CD4-positive, alpha-beta T cell treated with Interleukin-4 for 4 hours (primary cell): ENCODE measurements around the gene RHBDF1.
A peak's percentile ranks its signal among the peaks of the same experiment; 100 is the strongest.
"Not testable (repeated sequence)": the region's sequence is repeated elsewhere in the genome, so short reads cannot be mapped to it uniquely, and the experiment has no call there.

Source experiments
- DNase-seq: peaks from one replicate; pipeline ENCODE4 v3.0.0-alpha.2; 2020

RHBDF1 gene

DNA sequence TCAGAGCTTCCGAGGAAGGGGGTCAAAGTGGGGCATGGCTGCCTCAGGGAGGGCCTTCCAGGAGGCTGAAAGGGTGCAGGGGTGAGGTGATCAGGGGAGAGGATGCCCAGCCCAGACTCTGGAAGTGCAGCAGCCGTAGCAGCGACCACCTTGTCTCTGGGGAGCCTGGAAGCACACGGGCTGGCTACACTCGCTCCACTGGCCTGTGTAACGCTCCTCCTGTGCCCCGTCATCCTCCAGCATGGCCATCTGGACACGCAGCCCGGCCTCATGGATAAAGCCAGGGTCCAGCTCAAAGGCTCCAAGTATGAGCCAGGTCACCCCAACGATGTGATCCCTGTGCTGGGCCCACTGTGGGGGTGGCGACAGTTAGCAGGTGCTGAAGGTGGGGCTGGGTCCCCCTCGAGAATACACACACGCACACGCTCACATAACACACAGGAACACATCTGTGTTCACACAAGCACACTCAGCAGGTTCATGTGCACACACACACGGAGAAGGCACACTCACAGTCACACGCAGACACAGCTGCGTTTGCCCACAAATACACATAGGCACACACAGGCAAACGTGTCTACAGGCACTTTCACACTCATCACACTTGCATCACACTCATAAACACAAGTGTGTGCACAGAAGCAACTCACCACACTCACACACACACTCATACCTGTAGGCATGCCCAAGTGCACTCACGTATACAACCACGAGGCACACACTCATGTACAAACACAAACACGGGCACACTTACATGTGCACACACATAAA is 38.4 kb downstream of the RHBDF1 start:
- no peak for DNase-seq

DNA sequence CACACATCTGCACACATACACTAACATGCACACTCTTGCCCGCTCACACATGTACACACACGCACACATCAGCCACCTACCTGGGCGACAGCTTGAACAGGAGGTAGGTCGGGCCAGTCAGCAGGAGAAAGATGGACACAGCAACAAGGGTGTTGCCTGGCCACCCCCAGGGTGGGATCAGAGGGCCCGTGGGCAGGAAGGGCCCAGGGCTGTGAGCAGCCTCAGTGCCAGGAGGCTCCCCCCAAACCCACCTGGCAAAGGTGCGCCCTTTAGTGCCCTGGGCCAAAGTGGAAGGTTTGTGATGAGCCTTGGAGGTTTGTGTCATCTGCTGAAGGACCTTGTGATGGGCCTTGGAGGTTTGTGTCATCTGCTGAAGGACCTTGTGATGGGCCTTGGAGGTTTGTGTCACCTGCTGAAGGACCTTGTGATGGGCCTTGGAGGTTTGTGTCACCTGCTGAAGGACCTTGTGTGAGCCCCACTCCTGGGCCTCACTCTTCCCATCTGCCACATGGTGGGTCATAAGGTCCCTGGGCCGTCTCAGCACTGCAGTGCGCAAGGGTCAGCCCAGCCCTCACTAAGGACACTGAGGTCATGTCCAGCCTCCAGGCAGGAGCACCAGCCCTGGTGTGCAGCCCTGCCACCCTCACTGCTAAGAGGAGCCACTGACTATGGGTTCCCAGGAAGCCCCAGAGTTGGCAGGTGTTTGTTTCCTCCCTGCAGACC is 39.1 kb downstream of the RHBDF1 start:
- not testable (repeated sequence) for DNase-seq

DNA sequence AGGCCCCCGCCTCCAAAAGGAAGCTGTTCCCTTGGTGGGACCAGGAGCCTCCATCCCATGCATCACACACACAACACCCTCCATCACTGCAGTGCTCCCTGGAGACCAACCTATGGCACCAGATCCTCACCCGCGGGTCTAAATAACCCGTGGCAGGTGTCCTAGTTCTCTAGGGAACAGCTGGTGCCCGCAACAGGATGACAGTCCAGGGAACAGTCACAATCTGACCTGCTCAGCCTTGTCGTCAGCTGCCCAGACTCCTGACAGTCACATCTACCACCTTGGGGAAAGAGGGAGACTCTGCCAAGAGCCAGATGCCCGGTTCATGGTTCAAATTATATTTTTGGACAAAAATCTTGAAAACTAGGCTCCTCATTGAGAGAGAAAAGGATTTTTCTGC is 41.8 kb downstream of the RHBDF1 start:
- not testable (repeated sequence) for DNase-seq

DNA sequence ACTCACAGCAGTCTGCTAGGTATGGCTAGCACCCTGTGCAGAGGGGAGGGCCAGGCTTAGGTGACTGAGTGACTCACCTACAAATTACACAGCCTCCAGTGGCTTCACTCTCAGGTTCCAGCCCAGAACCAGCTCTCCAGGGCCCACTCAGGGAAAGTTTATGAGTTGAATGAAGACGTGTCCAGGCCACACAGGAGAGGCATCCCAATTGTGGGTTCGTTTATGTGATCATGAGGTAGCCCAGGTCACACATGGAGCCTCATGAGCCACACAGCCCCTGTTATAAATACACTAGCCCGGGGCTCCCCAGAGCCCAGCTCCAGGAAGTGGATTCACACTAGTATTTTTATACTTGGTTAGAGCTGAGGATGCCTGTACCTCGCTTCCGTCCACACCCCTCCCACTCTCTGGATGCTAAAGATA is 46.5 kb downstream of the RHBDF1 start:
- DNase-seq, result not testable (repeated sequence)

DNA sequence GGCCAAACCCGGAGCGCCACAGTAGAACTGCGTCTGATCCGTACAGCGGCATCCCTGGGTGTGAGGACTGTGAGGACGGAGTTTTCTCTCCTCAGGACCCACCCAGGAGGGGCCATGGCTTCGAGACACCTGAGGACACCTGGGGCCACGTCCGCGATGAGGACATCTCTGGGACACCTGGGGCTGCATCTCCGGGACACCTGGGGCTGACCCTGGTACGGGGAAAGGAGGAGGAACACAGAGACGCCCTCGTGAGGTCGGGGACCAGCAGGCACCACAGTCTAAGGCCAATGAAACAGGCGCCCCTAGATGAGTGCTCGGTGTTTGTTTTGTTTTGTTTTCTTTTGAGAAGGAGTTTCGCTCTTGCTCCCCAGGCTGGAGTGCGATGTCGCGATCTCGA is 48.3 kb downstream of the RHBDF1 start:
- DNase-seq, result not testable (repeated sequence)

DNA sequence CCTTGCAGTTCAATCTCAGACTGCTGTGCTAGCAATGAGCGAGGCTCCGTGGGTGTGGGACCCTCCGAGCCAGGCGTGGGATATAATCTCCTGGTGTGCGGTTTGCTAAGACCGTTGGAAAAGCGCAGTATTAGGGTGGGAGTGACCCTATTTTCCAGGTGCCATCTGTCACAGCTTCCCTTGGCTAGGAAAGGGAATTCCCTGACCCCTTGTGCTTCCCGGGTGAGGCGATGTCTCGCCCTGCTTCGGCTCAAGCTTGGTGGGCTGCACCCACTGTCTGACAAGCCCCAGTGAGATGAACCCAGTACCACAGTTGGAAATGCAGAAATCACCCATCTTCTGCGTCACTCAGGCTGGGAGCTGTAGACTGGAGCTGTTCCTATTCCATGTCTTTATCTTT is 51.5 kb downstream of the RHBDF1 start:
- DNase-seq, result not testable (repeated sequence)

DNA sequence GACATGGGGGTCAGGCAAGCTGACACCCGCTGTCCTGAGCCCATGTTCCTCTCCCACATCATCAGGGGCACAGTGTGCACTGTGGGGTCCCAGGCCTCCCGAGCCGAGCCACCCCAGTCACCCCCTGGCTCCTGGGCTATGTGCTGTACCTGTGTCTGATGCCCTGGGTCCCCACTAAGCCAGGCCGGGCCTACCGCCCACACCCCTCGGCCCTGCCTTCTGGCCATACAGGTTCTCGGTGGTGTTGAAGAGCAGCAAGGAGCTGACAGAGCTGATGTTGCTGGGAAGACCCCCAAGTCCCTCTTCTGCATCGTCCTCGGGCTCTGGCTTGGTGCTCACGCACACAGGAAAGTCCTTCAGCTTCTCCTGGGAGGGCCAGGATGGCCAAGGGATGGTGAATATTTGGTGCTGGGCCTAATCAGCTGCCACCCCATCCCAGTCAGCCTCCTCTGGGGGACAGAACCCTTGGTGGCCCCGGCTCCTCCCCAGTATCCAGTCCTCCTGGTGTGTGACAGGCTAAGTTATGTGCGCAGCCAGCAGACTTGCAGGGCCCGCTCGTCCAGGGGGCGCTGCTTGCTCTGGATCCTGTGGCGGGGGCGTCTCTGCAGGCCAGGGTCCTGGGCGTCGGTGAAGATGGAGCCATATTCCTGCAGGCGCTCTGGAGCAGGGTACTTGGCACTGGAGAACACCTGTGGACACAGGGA is 55.2 kb downstream of the RHBDF1 start:
- DNase-seq, result not testable (repeated sequence)

DNA sequence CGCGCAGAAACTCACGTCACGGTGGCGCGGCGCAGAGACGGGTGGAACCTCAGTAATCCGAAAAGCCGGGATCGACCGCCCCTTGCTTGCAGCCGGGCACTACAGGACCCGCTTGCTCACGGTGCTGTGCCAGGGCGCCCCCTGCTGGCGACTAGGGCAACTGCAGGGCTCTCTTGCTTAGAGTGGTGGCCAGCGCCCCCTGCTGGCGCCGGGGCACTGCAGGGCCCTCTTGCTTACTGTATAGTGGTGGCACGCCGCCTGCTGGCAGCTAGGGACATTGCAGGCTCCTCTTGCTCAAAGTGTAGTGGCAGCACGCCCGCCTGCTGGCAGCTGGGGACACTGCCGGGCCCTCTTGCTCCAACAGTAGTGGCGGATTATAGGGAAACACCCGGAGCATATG is 61.7 kb downstream of the RHBDF1 start:
- peak; percentile 91 for DNase-seq

DNA sequence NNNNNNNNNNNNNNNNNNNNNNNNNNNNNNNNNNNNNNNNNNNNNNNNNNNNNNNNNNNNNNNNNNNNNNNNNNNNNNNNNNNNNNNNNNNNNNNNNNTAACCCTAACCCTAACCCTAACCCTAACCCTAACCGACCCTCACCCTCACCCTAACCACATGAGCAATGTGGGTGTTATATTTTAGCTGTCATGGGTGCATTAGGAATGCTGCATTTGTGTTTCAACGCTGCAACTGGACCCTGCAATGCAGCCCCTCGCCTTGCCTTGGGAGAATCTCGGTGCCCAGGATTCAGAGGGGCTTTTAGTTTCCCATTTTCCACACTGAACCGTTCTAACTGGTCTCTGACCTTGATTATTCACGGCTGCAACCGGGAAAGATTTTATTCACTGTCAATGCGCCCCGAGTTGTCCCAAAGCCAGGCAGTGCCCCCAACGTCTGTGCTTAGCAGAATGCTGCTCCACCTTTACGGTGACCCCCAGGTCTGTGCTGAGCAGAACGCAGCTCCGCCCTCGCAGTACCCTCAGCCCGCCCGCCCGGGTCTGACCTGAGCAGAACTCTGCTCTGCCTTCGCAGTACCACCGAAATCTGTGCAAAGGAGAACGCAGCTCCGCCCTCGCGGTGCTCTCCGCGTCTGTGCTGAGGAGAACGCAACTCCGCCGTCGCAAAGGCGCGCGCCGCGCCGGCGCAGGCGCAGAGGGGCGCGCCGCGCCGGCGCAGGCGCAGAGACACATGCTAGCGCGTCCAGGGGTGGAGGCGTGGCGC is 62.3 kb downstream of the RHBDF1 start:
- no peak for DNase-seq
